ENCODE measurements around the gene FREY1. TPM values are rescaled to one million over a fixed set of nuclear protein-coding genes. Genes with fewer than 3 reads are reported as not detected.
"Not testable (repeated sequence)": the region's sequence is repeated elsewhere in the genome, so short reads cannot be mapped to it uniquely, and the experiment has no call there.

FREY1 gene
- total RNA-seq, 4 donors from 2014 or later: not detected

DNA sequence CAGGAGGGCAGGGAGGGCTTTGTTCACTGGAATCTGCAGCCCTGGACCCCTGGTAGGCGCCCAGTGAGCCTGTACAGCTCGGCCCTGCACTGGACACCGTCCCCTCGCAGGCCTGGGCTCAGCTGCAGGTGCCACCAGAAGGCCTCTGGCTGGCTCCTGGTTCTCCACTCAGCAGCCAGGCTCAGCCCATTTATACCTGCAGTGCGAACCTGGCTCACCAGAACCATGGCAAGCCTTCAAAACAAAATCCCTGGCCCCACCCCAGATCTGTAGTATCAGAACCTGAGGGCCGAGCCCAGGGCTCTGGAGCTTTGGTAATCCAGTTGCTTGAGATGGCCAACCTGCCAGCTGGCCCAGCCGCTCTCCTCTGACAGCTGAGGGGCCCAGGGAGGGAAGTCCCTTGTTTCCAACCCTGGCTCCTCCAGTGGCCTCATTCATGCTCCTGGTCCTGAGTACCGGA lies 870 bp upstream of the FREY1 start:
- H3K9me3 ChIP-seq: no peaks in the 10 kb centered on the region

DNA sequence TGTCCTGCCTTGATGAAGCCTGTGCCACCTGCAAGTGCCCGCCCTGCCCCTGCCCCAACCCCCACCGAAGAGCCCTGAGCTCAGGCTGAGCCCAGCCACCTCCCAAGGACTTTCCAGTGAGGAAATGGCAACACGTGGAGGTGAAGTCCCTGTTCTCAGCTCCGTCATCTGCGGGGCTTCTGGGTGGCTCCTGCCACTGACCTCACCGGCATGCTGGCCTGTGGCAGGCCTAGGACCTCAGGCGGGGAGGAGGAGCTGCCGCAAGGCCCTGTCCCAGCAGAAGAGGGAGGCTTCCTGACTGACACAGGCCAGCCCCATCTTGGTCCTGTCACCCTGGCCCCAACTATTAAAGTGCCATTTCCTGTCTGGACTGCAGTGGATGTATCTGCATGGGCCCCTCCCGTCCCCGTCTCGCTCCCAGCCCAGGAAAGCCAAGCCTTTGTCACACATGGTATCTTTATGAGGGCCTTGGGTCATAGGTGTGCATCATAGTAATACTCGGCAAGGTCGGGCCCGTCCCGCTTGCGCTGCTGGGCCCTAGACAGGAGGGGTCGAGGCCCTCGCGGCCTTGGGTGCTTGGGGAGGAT lies 882 bp downstream of the FREY1 start:
- no peaks in the 10 kb centered on the region for H3K9me3 ChIP-seq
- no peaks in the 10 kb centered on the region for H3K27me3 ChIP-seq
- H3K4me3 ChIP-seq: no peak overlapping the region
- intact Hi-C loops (cut with DNase I; ENCODE audit: low total_unique reads) (no loop called here), in situ Hi-C loops (cut with MboI; ENCODE audit: low sequenced_read_pairs in 4 of 4) (no loop called here)
- peaks cover 0 to 20% of the 10 kb centered on the region in 2 donors for H3K36me3 ChIP-seq
- ATAC-seq: no peak
- no peaks in the 10 kb centered on the region for H3K4me1 ChIP-seq
- no peak for DNase-seq
- TF ChIP-seq CTCF (IDR thresholded peaks at IDR 0.05 in 4 of 5, conservative IDR thresholded peaks at IDR 0.05 in 1 of 5) (no peak), POLR2A (IDR thresholded peaks at IDR 0.05) (no peak)
- H3K27ac ChIP-seq: no peak overlapping the region

More for the DNA sequence above, 870 bp upstream of the FREY1 start:
- intact Hi-C loops (cut with DNase I; ENCODE audit: low total_unique reads): no loop called here
- DNase-seq: no peak
- peaks cover 0 to 37% of the 10 kb centered on the region in 2 donors for H3K36me3 ChIP-seq
- TF ChIP-seq POLR2A (IDR thresholded peaks at IDR 0.05): no peak
- no peak for TF ChIP-seq CTCF (IDR thresholded peaks at IDR 0.05 in 4 of 5, conservative IDR thresholded peaks at IDR 0.05 in 1 of 5)
- H3K4me1 ChIP-seq: no peaks in the 10 kb centered on the region
- H3K4me3 ChIP-seq: no peak overlapping the region
- in situ Hi-C loops (cut with MboI; ENCODE audit: low sequenced_read_pairs in 4 of 4): no loop called here
- no peak overlapping the region for H3K27ac ChIP-seq
- no peak for ATAC-seq
- no peaks in the 10 kb centered on the region for H3K27me3 ChIP-seq

DNA sequence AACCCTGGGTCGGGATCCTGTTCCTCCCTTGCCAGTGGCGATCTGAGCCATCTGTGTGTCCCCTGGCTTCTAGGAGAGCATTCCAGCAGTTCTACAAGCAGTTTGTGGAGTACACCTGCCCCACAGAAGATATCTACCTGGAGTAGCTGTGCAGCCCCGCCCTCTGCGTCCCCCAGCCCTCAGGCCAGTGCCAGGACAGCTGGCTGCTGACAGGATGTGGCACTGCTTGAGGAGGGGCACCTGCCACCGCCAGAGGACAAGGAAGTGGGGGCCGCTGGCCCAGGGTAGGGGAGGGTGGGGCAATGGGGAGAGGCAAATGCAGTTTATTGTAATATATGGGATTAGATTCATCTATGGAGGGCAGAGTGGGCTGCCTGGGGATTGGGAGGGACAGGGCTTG lies 1.5 kb downstream of the FREY1 start:
- H3K4me1 ChIP-seq; in situ Hi-C loops (cut with MboI; ENCODE audit: low sequenced_read_pairs in 4 of 4); DNase-seq; intact Hi-C loops (cut with DNase I; ENCODE audit: low total_unique reads); ATAC-seq; H3K27ac ChIP-seq; H3K9me3 ChIP-seq; H3K4me3 ChIP-seq; H3K27me3 ChIP-seq: not testable (repeated sequence)
- peaks cover 0 to 14% of the 10 kb centered on the region in 2 donors for H3K36me3 ChIP-seq

GRCh38 chr11:45905095-45905494 lies 2.0 kb downstream of the FREY1 start:
- no peaks in the 10 kb centered on the region for H3K9me3 ChIP-seq
- H3K27me3 ChIP-seq: peaks cover 0 to 2% (median 0%) of the 10 kb centered on the region in 3 donors
- H3K4me3 ChIP-seq: no peak overlapping the region
- no peak overlapping the region for H3K27ac ChIP-seq
- ATAC-seq (no peak), DNase-seq (no peak)
- intact Hi-C loops (cut with DNase I; ENCODE audit: low total_unique reads): no loop called here
- in situ Hi-C loops (cut with MboI; ENCODE audit: low sequenced_read_pairs in 4 of 4): no loop called here
- peaks cover 0 to 9% of the 10 kb centered on the region in 2 donors for H3K36me3 ChIP-seq
- peaks cover 0 to 6% of the 10 kb centered on the region in 2 donors for H3K4me1 ChIP-seq
- TF ChIP-seq CTCF (IDR thresholded peaks at IDR 0.05 in 4 of 5, conservative IDR thresholded peaks at IDR 0.05 in 1 of 5) (no peak), POLR2A (IDR thresholded peaks at IDR 0.05) (no peak)

GRCh38 chr11:45904309-45904915 lies 2.7 kb downstream of the FREY1 start:
- Histone ChIP-seq H3K4me1 (peaks cover 0 to 8% of the 10 kb centered on the region in 2 donors), H3K27me3 (peaks cover 0 to 2% (median 0%) of the 10 kb centered on the region in 3 donors), H3K27ac (no peak overlapping the region), H3K9me3 (no peaks in the 10 kb centered on the region), H3K4me3 (no peak overlapping the region), H3K36me3 (peaks cover 0 to 2% of the 10 kb centered on the region in 2 donors)
- no peak for DNase-seq
- in situ Hi-C loops (cut with MboI; ENCODE audit: low sequenced_read_pairs in 4 of 4): no loop called here
- no peak for ATAC-seq
- intact Hi-C loops (cut with DNase I; ENCODE audit: low total_unique reads): no loop called here
- no peak for TF ChIP-seq CTCF (IDR thresholded peaks at IDR 0.05 in 4 of 5, conservative IDR thresholded peaks at IDR 0.05 in 1 of 5)
- TF ChIP-seq POLR2A (IDR thresholded peaks at IDR 0.05): no peak
